HG02938 (cell line): ENCODE results near the gene BLVRA.

Experiments
- ATAC-seq: cut with Tn5 transposase; IDR thresholded peaks from one replicate; pipeline ENCODE4 v1.9.1; 2021; ENCODE audit warnings: mild to moderate bottlenecking, moderate library complexity; ENCODE audit not compliant: unreplicated experiment

The BLVRA gene

GRCh38 chr7:43749383-43749940, 9.0 kb upstream of the BLVRA start:
- no peak for ATAC-seq

DNA sequence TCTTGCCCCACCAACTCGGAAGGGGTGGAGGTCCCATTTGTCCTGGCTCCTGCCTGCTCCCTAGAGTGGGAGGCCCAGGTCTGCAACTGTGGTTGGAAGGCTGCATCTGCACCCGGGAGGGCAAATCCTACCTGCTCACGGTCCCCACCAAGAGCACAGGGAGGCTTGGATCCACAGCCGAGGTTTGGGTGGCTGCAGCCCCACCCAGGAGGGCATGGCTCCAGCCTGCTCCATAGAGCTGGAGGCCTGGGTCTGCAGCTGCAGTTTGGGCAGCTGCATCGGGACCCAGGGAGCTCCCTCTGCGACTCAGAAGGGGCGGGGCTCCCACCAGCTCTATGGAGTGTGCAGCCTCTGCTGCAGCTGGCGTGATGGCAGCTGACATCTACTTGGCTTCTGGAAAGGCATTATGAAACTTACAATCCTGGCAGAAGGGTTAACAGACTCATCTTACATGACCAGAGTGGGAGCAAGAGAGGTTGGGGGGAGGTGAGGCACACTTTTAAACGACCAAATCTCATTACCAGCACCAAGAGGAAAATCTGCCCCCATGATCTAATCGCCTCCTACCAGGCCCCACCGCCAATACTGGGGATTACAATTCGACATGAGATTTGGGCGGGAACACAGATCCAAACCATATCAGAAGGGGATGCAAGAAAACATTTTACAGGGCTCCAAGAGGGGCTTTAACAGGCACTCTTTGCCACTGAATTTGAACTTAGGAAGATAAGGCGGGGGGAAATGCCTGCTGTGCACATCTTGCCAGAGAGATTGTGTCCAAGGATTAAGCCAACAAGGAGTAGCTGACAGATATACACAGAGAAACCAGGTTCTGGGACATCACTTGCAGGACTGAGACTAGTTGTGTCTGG, 8.2 kb upstream of the BLVRA start:
- ATAC-seq, result no peak

DNA sequence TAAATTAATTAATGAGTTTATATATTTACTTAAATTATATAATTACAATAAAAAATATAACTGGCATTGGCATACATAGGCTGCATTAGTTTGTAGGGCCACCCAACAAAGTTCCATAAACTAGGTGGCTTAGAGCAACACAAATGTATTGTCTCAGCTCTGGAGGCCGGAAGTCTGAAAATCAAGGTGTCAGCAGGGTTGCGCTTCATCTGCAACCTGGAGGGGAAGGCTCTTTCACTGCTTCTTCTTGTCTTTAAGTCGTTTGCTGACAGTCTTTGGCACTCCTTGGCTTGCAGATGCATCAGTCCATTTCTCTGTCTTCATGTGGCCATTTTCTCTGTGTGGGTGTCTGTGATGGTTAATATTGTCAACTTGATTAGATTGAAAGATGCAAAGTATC, 6.1 kb upstream of the BLVRA start:
- no peak for ATAC-seq

GRCh38 chr7:43753271-43753810, 5.1 kb upstream of the BLVRA start:
- ATAC-seq, result no peak

GRCh38 chr7:43753843-43754242, 4.6 kb upstream of the BLVRA start:
- no peak for ATAC-seq

DNA sequence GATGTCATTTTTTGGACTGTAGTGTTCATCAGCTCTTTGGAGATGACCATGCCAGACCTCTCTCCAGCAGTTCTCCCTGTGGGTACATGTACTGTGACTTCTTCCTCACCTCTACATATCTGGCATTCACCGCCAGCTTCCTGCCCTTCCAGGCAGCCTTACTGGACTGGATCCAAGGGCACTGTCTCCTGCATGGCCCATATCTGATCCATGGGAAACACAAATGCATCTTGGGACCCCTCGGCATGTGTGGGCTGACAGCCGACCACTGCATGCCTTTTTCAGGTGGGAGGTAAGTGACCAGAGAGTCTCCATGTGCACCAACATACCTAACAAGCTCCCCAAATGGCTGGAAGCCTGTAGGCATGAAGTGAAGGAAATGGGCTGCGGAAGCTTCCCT, 3.9 kb upstream of the BLVRA start:
- no peak for ATAC-seq

GRCh38 chr7:43756368-43757072, 2.0 kb upstream of the BLVRA start:
- no peak for ATAC-seq

DNA sequence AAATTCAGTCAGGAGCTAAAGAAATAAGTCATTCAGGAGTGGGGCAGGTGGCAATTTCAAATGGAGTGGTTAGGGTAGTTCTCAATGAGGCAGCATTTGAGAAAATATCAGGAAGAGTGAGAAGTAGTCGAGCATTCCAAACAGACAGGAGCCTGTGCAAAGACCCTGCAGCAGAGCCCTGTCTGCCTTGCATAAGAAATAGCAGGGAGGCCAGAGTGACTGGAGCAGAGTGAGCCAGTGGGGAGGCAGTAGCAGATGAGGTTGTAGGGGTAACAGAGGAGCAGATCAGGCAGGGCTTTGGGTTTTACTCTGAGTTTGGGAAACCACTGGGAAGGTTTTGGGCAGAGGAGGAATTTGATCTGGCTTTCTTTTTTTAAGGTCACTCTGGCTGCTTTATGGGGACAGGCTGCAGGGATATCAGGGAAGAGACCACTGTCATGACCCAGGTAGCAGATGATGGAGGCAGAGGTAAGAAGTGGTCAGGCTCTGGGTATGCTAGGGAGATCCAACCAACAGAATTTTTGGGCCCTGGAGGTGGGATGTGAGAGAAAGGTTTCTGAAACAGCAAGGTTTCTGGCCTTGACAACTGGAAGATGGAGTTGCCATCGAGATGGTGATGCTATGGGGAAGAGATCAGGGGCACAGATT, 1.3 kb upstream of the BLVRA start:
- no peak for ATAC-seq

- peak; percentile 46 for ATAC-seq
Observed at GRCh38 chr7:43758822-43759683, 573 bp downstream of the BLVRA start.

DNA sequence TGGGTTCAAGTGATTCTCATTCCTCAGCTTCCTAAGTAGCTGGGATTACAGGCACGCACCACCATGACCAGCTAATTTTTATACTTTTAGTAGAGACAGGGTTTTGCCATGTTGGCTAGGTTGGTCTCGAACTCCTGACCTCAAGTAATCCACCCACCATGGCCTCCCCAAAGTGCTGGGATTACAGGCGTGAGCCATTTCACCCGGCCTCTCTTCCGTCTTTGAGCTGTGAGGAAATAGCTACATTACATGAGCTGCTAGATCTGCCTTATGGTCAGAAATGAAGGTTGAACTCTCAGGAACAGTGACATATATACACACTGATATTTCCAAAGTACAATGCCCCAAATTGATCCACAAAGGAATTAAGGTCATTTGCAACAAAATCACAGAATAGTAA, 2.4 kb downstream of the BLVRA start:
- ATAC-seq, result no peak

DNA sequence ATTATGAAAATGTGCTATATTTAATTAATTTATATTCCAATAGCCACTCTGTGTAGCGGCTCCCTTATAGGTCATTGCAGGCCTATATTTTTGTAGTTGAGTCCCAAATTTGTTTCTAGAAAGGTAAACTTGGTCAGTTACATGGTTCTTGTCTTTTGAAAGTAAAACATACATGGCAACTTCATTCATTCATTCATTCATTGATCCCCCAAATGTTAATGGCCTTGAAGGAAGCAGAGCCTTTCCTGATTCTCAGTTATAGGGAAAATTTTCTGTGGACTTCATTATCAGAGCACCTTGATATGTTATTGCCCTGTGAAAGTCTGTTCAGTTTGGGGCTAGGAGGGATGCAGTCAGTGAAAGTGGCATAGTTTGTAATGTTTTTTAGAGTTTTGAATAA, 2.9 kb downstream of the BLVRA start:
- ATAC-seq, result no peak

DNA sequence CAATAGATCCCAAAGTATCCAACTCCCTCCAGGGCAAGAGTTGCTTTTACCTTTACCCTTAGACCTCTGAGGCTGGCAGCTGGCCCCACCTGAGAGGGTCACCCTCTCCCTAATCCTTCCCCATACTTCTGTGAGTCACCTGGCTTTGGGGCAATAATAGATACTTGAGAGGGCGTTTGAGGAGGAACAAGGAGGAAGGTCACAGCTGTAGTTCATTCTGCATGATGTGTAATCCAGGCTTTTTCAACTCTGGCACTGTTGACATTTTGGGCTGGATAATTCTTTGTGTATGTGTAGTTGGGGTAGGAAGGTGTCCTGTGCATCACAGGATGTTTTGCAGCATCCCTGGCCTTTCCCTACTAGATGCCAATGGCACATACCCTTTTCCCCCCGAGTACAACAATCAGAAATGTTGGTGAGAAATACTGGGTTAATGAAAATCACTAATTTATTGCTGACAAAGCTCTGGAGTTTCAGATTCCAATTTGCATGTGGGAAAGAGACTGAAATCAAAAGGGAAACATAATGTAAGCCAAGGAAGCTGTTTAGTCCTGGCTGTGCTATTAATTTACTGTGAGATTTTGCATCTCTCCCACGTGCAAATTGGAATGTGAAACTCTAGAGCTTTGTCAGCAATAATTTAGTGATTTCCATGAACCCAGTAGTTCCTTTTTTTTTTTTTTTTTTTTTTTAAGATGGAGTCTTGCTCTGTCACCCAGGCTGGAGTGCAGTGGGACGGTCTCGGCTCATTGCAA, 3.6 kb downstream of the BLVRA start:
- no peak for ATAC-seq

- ATAC-seq, result no peak
Observed at GRCh38 chr7:43763183-43763582, 4.7 kb downstream of the BLVRA start.

GRCh38 chr7:43764039-43764761, 5.7 kb downstream of the BLVRA start:
- no peak for ATAC-seq

DNA sequence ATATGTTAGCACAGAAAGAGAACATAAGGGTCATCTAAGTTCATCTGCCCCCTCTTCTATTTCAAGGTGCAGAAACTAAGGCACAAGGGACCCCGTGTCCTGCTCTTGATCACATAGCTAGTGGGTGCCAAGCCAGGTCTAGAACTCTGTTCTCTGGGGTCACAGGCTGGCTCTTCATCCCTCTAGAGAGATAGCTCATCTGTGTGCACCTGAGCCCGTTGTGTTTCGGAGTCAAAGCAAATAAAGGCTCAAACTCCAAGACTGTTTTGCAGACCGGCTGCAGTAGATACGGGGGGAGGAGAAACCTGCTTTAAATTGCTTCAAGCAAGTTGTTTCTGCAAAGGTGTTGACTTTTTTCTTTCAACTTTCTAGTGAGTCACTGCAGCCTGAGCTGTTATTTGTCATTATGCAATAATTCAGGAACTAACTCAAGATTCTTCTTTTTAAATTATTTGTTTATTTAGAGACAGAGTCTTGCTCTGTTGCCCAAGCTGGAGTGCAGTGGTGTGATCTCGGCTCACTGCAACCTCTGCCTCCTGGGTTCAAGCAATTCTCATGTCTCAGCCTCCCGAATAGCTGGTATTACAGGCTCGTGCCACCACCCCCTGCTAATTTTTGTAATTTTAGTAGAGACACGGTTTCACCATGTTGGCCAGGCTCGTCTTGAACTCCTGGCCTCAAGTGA, 6.5 kb downstream of the BLVRA start:
- ATAC-seq, result no peak

DNA sequence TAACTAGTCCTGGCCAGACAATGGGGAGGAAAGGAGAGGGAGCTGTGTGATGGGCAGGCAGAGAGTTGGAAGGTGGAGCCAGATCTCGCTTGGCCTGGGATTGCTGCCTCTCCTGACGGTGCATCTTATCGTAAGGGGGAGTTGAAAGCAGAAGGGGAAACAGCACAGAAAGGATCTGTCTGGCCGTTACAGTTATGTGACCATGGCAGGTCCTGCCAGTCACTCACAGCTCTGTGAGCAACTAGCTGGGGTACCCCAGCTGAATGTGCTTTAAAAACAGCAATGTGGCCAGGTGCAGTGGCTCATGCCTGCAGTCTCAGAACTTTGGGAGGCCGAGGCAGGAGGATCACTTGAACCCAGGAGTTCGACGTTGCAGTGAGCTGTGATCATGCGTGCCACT, 8.1 kb downstream of the BLVRA start:
- no peak for ATAC-seq

- ATAC-seq, result no peak
Observed at GRCh38 chr7:43767311-43767710, 8.8 kb downstream of the BLVRA start.

GRCh38 chr7:43768201-43768886, 9.9 kb downstream of the BLVRA start:
- no peak for ATAC-seq
